Pancreas (tissue), 10 donors: ENCODE data around the gene SLC26A3. TPM values are rescaled to one million over a fixed set of nuclear protein-coding genes. Genes with fewer than 3 reads are reported as not detected.
A peak's percentile ranks its signal among the peaks of the same experiment; 100 is the strongest.

Experiments
- ATAC-seq, 4 donors: fragments of 200-7000 bp; cut with Tn5 transposase; one replicate each; pipeline versions ENCODE4 v1.8.0 to v1.9.1; 2020; ENCODE audit warnings: mild to moderate bottlenecking in 4 of 4, moderate library complexity in 4 of 4
- DNase-seq, 6 donors: peaks; one replicate each; pipeline ENCODE4 v3.0.0-alpha.2; 2020
- FAIRE-seq: peaks from 2 replicates; lab custom pipeline; 2012; peaks lifted over from hg19 to GRCh38; lab: Jason Lieb, UNC
- H3K27ac ChIP-seq, 4 donors: fragments of 200-600 bp; sonication (generic); 1 replicate in 3 of 4; 2 replicates in 1 of 4; pipeline versions ENCODE4 v1.5.0 to v1.8.0; 2020
- H3K27me3 ChIP-seq, 4 donors: fragments of 200-600 bp; one replicate each; pipeline ENCODE4 v1.8.0; 2021
- H3K36me3 ChIP-seq, 3 donors: fragments of 200-600 bp; sonication (generic) in 1 of 3; one replicate each; pipeline versions ENCODE4 v1.5.0 to v1.8.0; 2020 to 2021
- H3K4me1 ChIP-seq, 3 donors: fragments of 200-600 bp; one replicate each; pipeline ENCODE4 v1.8.0; 2021
- H3K4me3 ChIP-seq, 4 donors: fragments of 200-600 bp; sonication (generic) in 2 of 4; one replicate each; pipeline versions ENCODE4 v1.5.0 to v1.8.0; 2020 to 2021
- H3K9me3 ChIP-seq, 4 donors: fragments of 200-600 bp; one replicate each; pipeline ENCODE4 v1.8.0; 2021
- CTCF ChIP-seq, 4 donors: fragments of 200-600 bp; sonication (generic) in 3 of 4; IDR thresholded peaks; one replicate each; pipeline versions ENCODE4 v1.5.0 to v1.8.0; 2021; ENCODE audit warnings: antibody characterized with exemption in 4 of 4
- WGBS, 2 donors: extraction: QIAGEN DNeasy Blood & Tissue Kit; methylation state at CpG; one replicate each; pipeline ENCODE4 v1.1.7; 2013; 5-methylcytosine and 5-hydroxymethylcytosine counted together
- intact Hi-C, 3 donors: fragments of 100-400 bp; cut with DNase I; formaldehyde crosslinking; loops; one replicate each; pipeline versions ENCODE4 v1.11.1 to v1.14.2; 2022
- polyA plus RNA-seq, 2 donors: library from polyadenylated mRNA; stranded (reverse); fragments of 200-250 nt; gene quantifications; one replicate each; pipeline ENCODE4 v1.2.3, GENCODE V29; 2013
- total RNA-seq, 6 donors: library from RNA; stranded (reverse); fragmentation: NEBNext Ultra II Directional in 4 of 6; extraction: Animal tissue kit (Norgen Biotek cat#: 25700) in 4 of 6; gene quantifications; one replicate each; pipeline versions ENCODE4 v1.2.1 to v1.2.4, GENCODE V29; 2021 to 2023
- donor health status: healthy with polysubstance abuse.
- donor health status: DM: no; HTN: no; CAD: no; lungs with moderate emphysema.
- donor health status: DM: no; HTN: no; CAD: no.
- donor health status: control.
- donor health status: control.
- donor health status: Bipolar disorder and iron deficiency.
- donor health status: DM: yes; HTN: yes; CAD: no.
- donor health status: DM: no; HTN: no; CAD: no.
- donor health status: DM: no; HTN: no; CAD: no.
- donor health status: DM: yes; HTN: yes; CAD: no.

Gene SLC26A3
- total and polyA plus RNA-seq, 8 donors, result 0.23 to 1.1 (median 0.34) TPM; not detected in 5

DNA sequence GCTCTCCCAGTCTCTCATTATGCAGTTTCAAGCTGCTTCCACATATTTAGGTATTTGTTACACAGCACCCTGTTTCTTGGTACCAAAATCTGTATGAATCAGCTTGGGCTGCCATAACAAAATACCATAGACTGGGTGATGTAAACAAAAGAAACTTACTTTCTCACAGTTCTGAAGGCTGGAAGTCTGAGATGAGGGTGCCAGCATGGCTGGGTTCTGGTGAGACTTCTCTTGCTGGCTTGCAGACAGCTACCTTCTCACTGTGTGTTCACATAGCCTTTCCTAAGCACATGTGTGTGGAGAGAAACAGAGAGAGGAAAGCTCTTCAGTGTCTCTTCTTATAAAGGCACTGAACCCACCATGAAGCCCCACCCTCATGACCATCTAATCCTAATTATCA, 74.7 kb downstream of the SLC26A3 start:
- ATAC-seq (no peak), FAIRE-seq (no peak), DNase-seq (no peak)
- no peaks in the 10 kb centered on the region for H3K36me3 ChIP-seq
- no peaks in the 10 kb centered on the region for H3K27me3 ChIP-seq
- intact Hi-C loops, result loop anchor here in 1 of 3 donors (5.0 to 10.0 kb wide), 2 partner anchors 266 to 923 kb away; no protein-coding TSS in a partner anchor
- H3K4me3 ChIP-seq, result no peak overlapping the region
- H3K27ac ChIP-seq, result no peak overlapping the region
- no peaks in the 10 kb centered on the region for H3K9me3 ChIP-seq
- no peaks in the 10 kb centered on the region for H3K4me1 ChIP-seq
- no peak for TF ChIP-seq CTCF (IDR thresholded peaks at IDR 0.05)

GRCh38 chr7:107726356-107727130, 76.5 kb downstream of the SLC26A3 start:
- Histone ChIP-seq H3K4me3 (no peak overlapping the region), H3K9me3 (no peaks in the 10 kb centered on the region), H3K4me1 (no peaks in the 10 kb centered on the region), H3K36me3 (no peaks in the 10 kb centered on the region), H3K27me3 (no peaks in the 10 kb centered on the region), H3K27ac (no peak overlapping the region)
- FAIRE-seq (no peak), ATAC-seq (no peak), DNase-seq (no peak)
- TF ChIP-seq CTCF (IDR thresholded peaks at IDR 0.05), result no peak
- intact Hi-C loops, result loop anchor here in 1 of 3 donors (5.0 to 10.0 kb wide), 2 partner anchors 264 to 922 kb away; no protein-coding TSS in a partner anchor
- WGBS, 2 donors, result 72 to 80% methylated on average over 3 of the region's 3 CpGs

DNA sequence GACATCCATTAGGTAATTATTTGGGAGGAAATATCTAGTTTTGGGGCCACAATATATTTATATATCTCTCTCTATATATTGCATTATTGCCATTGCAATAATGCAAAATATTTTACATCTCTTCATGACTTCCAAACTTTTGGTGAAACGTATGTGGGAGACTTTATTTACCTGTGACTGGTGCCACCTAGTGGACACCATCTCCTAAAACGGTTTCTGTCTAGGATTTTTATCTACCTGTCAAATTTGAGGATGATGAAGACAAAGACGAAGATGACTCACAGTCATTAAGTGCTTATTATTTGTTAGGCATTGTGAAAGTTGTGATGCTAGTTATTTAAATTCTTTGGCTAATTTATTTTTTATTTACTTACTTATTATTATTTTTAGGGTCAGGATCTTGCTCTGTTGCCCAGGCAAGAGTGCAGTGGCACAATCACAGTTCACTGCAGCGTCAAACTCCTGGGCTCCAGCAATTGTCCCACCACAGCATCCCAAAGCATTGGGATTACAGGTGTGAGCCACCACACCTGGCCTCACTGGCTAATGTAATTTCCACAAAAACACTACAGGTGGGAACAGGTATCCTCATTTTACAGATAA, 77.8 kb downstream of the SLC26A3 start:
- 11 to 14% methylated on average over 4 of the region's 4 CpGs for WGBS, 2 donors
- no peaks in the 10 kb centered on the region for H3K36me3 ChIP-seq
- no peaks in the 10 kb centered on the region for H3K9me3 ChIP-seq
- ATAC-seq (peak; percentile 46 to 73 (median 68)), FAIRE-seq (peak; percentile 93), DNase-seq (peak in 3 of 6 donors; percentile 4 to 45 (median 22))
- intact Hi-C loops, result loop anchor here in 1 of 3 donors (5.0 to 10.0 kb wide), 2 partner anchors 263 to 920 kb away; no protein-coding TSS in a partner anchor
- no peak overlapping the region for H3K27ac ChIP-seq
- peak; percentile 24 to 68 (median 41) for TF ChIP-seq CTCF (IDR thresholded peaks at IDR 0.05)
- H3K4me3 ChIP-seq, result no peak overlapping the region
- no peaks in the 10 kb centered on the region for H3K27me3 ChIP-seq
- no peaks in the 10 kb centered on the region for H3K4me1 ChIP-seq

DNA sequence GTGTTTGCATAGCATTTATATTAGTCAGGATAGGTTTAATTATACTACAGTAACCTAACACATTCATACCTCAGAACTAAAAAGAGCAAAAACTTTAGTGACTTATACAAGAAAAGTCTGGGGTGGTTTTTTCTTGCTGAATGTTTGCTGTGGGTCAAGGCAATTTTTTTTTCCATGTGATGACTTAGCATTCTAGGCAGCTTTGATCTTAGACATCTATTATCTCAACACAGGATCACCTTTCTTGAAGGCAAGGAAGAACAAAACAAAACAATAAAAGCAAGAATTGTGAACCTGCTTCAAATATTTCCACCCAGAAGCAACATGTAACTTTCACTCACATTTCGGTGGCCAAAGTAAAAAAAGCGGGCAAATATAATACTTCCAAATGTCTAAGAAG, 79.8 kb downstream of the SLC26A3 start:
- intact Hi-C loops, result loop anchor here in 2 of 3 donors (5.0 to 10.0 kb wide), 2 partner anchors 256 to 918 kb away; no protein-coding TSS in a partner anchor
- H3K4me3 ChIP-seq, result no peak overlapping the region
- FAIRE-seq (no peak), ATAC-seq (no peak), DNase-seq (no peak)
- H3K36me3 ChIP-seq, result no peaks in the 10 kb centered on the region
- H3K27ac ChIP-seq, result no peak overlapping the region
- no peaks in the 10 kb centered on the region for H3K4me1 ChIP-seq
- H3K27me3 ChIP-seq, result no peaks in the 10 kb centered on the region
- H3K9me3 ChIP-seq, result no peaks in the 10 kb centered on the region
- no peak for TF ChIP-seq CTCF (IDR thresholded peaks at IDR 0.05)
- WGBS, 2 donors, result 88 to 90% methylated on average over 2 of the region's 2 CpGs
